ENCODE data around the gene GMPPA.

The GMPPA gene

DNA sequence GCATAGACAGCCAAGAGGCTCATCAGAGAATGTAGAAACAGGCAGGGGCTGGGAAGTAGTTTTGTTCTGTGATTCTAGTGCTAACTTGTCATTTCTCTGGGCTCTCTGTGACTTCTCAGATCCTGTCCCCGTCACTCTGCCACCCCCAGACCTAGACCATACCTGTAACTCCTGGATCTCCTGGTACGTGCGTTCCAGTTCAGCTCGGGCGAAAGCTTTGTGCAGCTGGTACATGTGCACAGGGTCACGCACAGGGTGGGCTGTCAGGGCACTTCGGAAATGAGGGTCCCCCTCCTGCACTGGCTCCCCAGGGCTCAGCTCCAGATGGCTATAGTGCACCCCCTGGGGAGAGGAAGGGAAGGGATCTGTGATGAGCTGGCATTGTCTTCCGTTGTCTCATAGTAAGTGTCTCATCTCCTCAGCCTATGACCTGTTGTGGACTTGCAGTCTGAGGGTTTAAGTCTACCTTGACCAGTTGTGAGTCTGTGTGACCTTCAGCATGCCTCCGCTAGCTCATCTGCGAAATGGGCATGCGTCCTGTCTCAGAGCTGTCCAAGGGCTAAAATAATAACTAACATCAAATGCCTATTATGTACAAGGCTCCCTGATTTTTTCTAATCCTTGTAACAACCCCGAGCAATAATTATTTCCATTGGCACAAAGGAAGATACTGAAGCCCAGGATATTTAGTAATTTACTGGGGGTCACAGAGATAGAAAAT is 42.3 kb downstream of the GMPPA start:
- no peak for DNase-seq

DNA sequence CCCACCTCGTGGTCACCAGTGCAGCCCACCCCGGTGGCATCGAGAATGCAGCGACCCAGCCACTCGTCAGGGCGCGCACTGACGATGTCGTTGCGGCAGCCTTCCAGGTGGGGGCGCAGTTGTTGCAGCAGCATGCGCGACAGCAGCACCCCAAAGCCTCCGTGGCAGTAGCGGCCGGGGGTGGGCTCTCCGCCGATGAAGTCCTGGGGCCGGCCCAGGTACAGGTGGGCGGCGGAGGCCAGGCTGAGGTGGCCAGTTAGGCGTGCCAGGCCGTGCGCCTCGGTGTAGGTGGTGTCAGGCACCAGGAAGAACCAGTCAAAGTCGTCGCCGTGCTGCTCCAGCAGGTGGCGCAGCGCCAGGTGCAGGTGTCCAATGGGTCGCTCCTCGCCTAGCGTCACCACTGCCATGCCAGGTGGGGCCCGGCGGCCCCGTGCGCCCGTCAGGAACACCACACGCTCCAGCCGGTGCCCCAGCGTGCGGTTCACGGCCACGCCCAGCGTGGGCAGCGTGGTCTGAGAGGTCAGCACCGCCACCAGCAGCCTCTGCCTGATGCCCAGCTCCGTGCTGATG is 43.0 kb downstream of the GMPPA start:
- peak; percentile 61 for DNase-seq

DNA sequence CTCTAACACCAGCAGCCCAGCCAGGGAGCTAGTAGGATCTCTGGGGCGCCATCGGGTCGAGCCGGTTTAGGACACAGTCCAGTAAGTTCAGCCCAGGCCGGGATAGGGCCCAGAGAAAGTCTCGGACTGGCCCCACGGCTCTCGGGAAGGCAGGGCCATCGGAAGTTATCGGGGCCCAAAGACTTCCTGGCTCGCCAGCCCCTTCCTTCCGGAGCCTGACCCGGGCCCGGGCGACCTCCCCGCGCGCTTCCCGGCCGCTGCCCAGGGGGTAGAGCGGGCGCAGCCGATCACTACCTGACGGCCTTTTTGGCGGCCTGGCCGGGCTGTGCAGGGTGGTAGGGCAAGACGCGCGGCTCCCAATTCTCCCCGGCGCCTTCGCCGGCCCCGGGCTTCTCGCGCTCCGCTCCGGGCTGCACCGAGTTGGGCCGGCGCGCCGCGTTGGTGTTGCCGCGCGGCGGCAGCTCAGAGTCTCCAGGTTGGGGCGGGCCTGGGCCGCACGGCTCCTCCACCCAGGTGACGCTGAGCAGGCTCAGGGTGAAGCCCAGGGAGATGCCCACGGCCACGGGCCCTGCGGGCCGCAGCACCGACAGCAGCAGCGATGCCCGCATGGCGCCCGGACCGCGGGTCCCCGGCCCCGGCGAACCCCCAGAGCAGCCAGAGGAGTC is 44.4 kb downstream of the GMPPA start:
- DNase-seq = no peak

DNA sequence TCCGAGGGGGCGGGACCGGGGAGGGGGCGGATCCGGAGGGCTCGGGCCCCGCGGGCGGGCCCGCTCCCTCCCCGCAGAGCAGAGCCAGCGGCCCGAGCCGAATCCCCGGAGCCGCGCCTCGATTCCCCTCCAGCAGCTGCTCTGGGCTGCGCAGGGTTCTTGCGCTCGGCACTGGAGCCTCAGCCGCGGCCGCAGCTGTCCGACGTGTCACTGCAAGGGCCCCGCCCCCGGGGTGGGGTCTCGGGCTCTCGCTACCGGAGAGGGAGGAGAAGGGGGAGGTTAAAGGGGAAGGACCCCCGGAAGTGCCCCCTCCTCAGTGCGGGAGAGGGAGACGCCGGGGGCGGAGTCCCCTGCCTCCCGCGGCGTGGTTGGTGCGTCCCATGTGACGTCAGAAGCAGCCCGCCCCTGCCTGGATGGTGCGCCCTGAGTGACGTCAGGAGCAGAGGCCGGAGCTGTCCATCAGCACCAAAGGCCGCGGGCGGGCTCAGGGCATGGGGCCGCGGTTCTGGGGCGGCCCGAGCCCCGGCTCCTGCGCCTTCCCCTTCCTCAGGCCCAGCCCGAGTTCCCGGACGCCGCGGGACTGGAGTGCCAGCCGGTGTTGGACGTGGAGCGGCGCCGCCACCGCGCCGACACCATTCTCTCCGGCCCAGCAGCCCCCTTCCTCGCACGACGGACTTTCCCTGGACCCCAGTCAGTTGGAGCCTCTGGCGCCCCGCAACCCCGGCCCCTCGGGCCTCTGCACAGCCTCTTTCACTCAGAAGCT is 45.1 kb downstream of the GMPPA start, which contains the start of the genes CHPF and TMEM198:
CHPF (minus strand) TSS at position 214 of the 763 bp plus-strand sequence. CDS start 271 bp downstream, outside the sequence.
TMEM198 (plus strand) TSS at position 433 of the 763 bp plus-strand sequence. CDS start 700 bp downstream, outside the sequence.
- peak; percentile 99 for DNase-seq

DNA sequence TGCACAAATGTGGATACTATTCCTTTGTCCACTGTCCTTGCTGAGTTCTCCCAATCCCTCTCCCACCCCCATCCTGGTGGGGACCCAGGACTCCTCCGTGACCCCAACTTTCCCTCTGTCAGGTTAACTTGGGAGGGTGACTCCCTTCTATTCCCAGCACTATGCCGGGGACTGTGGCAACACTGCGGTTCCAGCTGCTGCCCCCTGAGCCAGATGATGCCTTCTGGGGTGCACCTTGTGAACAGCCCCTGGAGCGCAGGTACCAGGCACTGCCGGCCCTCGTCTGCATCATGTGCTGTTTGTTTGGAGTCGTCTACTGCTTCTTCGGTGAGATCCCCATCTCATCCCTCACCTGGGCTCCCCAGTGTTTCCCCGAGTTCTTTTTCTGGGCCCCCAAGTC is 45.9 kb downstream of the GMPPA start:
- DNase-seq = no peak

DNA sequence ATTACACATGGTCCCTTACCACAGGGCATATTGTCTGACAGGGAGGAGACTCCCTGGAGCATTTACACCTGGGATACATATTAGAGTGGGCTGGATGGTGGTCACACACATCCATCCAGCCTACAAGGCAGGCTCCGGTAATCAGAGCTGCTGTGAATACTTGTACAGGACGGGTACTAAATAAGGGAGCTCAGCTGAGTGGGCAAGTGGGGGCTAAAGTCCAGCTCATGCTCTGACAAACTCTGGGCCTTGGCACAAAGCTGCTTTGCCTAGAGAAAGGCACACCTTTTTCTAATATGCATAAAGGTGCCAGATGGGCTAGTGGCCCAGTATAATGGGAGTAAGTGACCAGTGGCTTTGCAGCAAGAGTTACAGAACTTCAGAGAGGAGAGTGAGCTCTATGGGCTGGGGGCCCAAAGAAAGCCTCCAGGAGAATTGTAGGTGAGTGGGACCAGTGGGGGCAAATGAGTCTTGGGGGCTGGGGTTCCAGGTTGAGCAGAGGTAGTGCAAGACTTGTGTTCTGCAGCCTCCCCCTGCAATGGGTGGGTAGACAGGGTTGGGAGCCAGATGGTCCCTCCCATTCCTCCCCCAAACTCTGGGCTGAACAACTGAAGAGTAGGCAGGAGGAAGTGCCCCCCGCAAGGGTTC is 46.7 kb downstream of the GMPPA start:
- DNase-seq = no peak

DNA sequence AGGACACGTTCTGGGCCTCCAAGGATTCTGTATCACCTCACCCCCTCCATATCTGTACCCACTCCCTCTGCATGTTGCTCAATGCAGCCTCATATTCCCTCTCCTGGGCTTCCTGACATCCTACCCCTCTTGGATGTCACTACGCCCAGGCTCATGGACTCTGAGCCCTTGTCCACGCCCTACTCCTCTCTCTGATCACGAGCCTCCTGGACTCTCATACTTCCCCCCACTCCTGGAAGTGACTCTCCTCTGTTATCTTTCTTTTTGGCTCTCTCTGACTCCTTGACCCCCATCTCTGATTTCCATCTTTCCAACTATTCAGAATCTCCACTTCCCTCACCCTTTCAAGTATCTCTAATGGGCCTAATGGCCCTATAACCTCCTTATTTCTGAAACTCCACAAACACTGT is 47.3 kb downstream of the GMPPA start:
- no peak for DNase-seq

DNA sequence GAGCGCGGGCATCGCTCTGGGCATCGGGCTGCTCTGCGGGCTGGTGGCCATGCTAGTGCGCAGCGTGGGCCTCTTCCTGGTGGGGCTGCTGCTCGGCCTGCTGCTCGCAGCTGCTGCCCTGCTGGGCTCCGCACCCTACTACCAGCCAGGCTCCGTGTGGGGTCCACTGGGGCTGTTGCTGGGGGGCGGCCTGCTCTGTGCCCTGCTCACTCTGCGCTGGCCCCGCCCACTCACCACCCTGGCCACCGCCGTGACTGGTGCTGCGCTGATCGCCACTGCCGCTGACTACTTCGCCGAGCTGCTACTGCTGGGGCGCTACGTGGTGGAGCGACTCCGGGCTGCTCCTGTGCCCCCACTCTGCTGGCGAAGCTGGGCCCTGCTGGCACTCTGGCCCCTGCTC is 48.9 kb downstream of the GMPPA start:
- DNase-seq = no peak

DNA sequence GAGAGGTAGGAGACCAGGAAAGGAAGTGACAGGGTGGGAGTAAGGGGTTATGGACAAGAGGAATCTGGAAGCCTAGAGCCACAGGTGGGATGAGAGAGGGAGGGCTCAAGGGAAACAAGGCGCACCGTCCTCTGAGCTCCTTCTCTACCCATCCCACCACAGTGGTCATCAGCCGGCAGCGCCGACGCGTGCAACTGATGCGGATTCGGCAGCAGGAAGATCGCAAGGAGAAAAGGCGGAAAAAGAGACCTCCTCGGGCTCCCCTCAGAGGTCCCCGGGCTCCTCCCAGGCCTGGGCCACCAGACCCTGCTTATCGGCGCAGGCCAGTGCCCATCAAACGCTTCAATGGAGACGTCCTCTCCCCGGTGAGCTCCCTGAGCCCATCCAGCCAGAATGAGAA is 50.3 kb downstream of the GMPPA start:
- no peak for DNase-seq

DNA sequence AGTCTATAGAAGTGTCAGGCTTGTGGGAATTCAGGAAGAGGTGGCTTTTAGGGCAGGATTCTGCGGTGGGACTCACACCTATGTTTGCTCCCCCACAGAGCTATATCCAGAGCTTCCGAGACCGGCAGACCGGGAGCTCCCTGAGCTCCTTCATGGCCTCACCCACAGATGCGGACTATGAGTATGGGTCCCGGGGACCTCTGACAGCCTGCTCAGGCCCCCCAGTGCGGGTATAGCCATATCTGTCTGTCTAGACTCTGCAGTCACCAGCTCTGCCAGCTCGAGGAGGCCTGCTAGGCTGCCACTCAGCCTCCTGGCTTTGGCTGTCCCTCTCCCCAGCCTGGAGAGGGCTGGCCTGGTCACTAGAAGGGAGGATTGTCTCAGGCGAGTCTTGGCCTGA is 50.9 kb downstream of the GMPPA start:
- no peak for DNase-seq

DNA sequence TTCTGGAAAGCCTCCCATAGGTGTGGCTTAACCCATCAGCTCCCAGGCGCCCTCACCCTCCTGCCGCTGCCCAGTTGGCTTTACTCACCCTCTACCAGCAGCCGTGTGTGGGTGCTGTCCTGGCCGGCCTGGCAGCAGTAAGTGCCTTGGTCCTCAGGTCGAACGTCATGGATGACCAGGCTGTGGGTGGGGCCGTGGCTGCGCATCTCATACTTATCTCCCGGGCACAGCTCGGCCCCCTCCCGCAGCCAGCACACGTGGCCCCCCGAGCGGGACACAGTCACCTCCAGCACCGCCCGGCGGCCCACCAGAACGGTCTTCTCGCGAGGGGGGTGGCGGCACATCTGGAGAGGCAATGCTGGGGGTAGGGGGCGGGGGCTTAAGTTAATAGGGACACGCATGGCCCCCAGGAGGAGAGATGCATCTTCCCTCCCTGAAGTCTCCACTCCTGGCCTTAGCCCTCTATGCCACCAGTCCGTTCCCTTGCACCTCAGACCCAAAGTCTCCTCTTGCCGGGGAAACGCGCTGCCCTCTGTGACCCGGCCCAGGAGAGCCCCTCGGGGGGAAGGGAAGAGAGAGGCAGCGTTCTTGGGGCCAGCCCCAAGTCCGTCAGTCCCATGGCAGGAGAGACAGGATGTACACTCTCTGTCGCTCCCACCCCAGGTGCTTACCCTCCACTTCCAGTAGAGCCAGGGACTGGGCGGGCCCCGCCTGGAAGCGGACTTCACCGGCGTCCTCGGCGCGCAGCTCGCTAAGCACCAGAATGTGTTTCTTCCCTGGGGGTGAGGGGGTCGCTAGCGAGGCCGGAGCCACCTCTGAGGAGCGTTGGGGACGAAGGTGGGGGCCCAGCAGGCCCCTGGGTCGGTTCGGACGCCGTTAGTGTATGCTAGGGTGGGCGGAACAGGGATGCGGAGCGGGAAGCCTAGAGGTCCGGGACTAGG is 53.0 kb downstream of the GMPPA start:
- no peak for DNase-seq

DNA sequence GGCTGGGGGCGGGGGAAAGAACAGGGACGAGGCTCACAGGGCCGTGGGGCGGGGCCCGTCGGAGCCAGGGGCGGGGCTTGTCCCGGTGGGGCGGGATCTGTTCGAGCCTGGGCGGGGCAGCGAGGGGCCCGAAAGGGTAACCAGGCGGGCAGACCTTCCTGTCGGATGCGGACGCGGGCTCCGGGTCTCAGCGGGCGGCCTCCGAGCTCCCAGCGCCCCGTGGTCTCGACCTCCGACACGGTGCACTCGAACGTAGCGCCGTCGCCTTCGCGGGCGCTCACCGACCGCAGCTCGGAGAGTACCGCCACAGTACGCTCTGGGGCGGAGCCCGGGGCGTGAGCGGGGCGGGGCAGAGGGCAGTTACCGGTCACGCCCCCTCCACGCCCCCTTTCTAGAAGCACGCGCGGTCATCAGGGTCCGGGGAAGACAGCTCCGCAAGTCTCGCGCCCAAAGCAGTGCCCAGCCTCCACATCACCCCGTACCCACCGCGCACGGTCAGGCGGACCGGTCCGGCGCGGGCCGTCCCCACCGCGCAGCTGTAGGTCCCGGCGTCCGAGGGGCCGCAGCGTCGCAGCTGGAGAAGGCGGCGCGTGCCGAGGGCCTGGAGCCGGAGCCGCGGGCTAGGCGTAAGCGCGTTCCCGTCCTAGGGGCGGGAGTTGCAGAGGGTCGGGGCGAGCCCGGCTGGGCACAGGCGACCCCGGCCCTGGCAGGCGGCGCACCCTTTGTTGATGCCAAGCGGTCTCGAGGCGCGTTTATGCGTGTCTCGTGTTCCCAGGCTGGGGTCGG is 53.9 kb downstream of the GMPPA start:
- DNase-seq = peak; percentile 77

DNA sequence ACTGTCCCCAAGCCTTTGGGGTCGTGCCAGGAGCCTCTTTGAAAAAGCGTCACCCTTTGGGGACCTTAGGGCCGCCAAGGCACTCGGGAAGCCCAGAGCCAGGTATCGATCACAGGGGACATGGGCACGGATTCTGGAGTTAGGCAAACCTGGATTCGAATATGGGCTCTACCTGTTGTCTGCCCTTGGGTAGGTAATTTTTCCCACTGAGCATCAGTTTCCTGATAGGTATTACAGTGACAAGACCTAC is 54.4 kb downstream of the GMPPA start:
- DNase-seq = no peak

DNA sequence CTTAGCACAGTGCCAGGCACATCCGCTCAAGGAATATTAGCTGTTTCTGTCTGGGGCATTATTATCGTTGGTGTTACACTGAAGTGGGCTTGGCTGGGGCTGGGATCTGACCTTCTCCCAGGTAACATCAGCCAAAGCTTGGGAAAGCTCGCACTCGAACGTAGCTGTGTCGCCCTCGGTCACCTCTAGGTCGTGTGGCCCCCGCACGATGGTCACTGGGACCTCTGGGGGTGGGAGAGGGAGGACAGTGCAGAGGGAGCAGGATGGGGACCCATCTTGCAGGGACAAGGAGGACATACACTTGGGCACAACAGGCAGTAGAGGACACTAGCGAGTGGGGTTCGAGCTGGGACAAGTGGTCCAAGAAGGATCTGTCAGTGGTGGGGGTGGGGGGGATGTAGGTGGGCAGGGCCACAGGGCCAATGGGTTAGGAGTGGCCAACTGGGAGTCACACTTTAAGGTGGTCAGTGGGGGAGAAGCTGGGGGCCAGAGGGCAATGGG is 54.8 kb downstream of the GMPPA start:
- DNase-seq = no peak

DNA sequence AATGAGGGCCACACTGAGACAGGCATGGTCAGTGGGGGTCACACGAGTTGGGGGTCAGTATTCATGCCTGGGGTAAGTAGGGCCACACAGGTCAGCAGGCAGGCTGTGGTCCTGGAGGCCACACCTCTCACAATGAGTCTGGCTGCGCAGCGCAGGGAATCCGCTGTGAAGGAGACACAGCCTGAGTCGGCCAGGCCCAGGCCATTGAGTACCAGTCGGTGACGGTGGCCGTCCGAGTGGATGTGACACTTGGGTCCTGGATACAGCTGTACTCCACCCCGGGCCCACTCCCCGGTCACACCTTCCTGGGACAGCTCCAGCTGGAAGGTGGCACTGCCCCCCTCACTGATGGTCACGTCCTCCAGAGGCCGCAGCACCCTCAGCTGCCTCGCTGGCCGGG is 55.7 kb downstream of the GMPPA start:
- DNase-seq = no peak

DNA sequence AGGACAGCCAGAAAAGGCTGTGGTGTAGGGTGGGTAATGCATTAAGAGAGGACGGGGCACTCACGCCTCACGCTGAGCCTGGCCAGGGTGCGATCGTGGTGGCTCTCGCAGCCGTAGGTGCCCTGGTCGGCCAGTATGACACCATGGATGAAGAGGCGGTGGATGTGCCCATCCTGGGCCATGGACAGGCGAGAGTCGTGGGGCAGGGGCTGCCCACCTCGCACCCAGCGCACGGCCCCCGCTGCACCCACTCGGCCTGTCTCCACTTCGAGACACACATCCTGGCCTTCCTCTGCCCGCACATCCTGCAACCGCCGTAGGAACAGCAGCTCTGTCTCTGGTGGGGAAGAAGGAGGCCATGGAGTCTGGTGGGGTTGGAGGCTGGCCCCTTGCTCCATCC is 57.3 kb downstream of the GMPPA start:
- DNase-seq = no peak

DNA sequence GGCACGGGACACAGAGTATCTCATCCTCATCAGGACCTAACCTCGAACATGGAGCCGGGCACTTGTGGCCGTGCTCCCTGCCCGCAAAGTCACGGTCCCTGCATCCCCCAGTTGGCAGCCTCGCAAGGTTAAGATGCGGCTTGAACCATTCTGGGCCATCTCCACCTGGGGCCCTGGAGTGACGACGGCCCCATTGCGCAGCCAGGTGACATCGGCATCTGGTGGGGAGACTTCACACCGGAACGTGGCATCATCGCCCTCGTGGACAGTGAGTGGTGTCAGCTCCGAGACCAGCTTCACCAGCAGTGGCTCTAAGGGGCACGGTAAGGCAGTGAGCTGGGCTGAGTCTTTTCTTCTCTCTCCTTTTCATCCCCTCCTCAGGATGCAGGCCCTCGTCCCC is 57.7 kb downstream of the GMPPA start:
- no peak for DNase-seq

All from fibroblast of skin of right quadriceps (primary cell).